Heart left ventricle (tissue), 16 donors: ENCODE results near the gene SERPINA1. TPM values are rescaled to one million over a fixed set of nuclear protein-coding genes. Genes with fewer than 3 reads are reported as not detected.

Source experiments
- ATAC-seq, 4 donors: fragments of 200-7000 bp; cut with Tn5 transposase; one replicate each; pipeline ENCODE4 v1.9.1; 2020 to 2022; ENCODE audit warnings: moderate library complexity in 4 of 4, mild to moderate bottlenecking in 3 of 4, moderate number of reproducible peaks in 1 of 4
- DNase-seq, 5 donors: peaks; one replicate each; pipeline ENCODE4 v3.0.0-alpha.2; 2020
- H3K27ac ChIP-seq, 12 donors: fragments of 200-600 bp; sonication (generic) in 4 of 12; one replicate each; pipeline versions ENCODE4 v1.5.0 to v1.8.0; 2016 to 2022; ENCODE audit warnings: mild to moderate bottlenecking in 2 of 12
- H3K27me3 ChIP-seq, 9 donors: fragments of 200-600 bp; sonication (generic) in 2 of 9; one replicate each; pipeline versions ENCODE4 v1.5.1 to v1.8.0; 2016 to 2022; ENCODE audit warnings: mild to moderate bottlenecking in 3 of 9
- H3K36me3 ChIP-seq, 9 donors: fragments of 200-600 bp; sonication (generic) in 2 of 9; one replicate each; pipeline versions ENCODE4 v1.5.0 to v1.8.0; 2018 to 2022; ENCODE audit warnings: mild to moderate bottlenecking in 2 of 9
- H3K4me1 ChIP-seq, 12 donors: fragments of 200-600 bp; sonication (generic) in 4 of 12; one replicate each; pipeline versions ENCODE4 v1.5.0 to v1.8.0; 2016 to 2022; ENCODE audit warnings: mild to moderate bottlenecking in 3 of 12
- H3K4me3 ChIP-seq, 12 donors: fragments of 200-600 bp; sonication (generic) in 4 of 12; one replicate each; pipeline versions ENCODE4 v1.5.0 to v1.8.0; 2017 to 2022; ENCODE audit warnings: mild to moderate bottlenecking in 9 of 12, moderate library complexity in 4 of 12
- H3K9me3 ChIP-seq, 12 donors: fragments of 200-600 bp; sonication (generic) in 4 of 12; one replicate each; pipeline versions ENCODE4 v1.5.0 to v1.8.0; 2016 to 2022; ENCODE audit warnings: mild to moderate bottlenecking in 1 of 12
- POLR2A ChIP-seq, 2 donors: fragments of 450-650 bp; IDR thresholded peaks; one replicate each; pipeline ENCODE4 v1.6.1; 2017; ENCODE audit warnings: antibody characterized with exemption in 2 of 2, mild to moderate bottlenecking in 2 of 2, moderate library complexity in 2 of 2
- WGBS, 4 donors: extraction: QIAGEN DNeasy Blood & Tissue Kit in 2 of 4; methylation state at CpG; one replicate each; pipeline versions ENCODE4 v1.1.5 to v1.1.7; 2013 to 2018; 5-methylcytosine and 5-hydroxymethylcytosine counted together
- intact Hi-C, 10 donors: fragments of 100-400 bp; cut with DNase I; formaldehyde crosslinking; loops; one replicate each; pipeline versions ENCODE4 v1.11.1 to v1.14.2; 2022
- polyA plus RNA-seq, 2 donors: library from polyadenylated mRNA; stranded (reverse); fragments of 200-250 nt; gene quantifications; one replicate each; pipeline ENCODE4 v1.2.3, GENCODE V29; 2013
- total RNA-seq, 9 donors: library from RNA; depleted of rRNA in 2 of 9; stranded (reverse); fragments of >200 nt in 2 of 9; fragmentation: NEBNext Ultra II Directional in 3 of 9; extraction: Animal tissue kit (Norgen Biotek cat#: 25700) in 3 of 9; gene quantifications; one replicate each; pipeline versions ENCODE4 v1.1.0 to v1.2.4, GENCODE V29; 2016 to 2023
- TF ChIP-seq, protein P1 (sequence below), 12 donors: fragments of 200-600 bp; sonication (generic) in 4 of 12; IDR thresholded peaks; one replicate each; pipeline versions ENCODE4 v1.5.0 to v1.8.0; 2018 to 2022; ENCODE audit warnings: antibody characterized with exemption in 12 of 12, mild to moderate bottlenecking in 5 of 12
- donor health status: ischemic (EF 13 %, LVEDD 7.1; RV severe dilation, severe dysfunction).
- donor health status: healthy with polysubstance abuse.
- donor health status: DM: no; HTN: yes; CAD: no.
- donor health status: DM: no; HTN: no; CAD: no.
- donor health status: ischemic (EF 25% LVEDD 6.9; RV normal size, moderate dysfunction).
- donor health status: ischemic (EF 25% LVEDD 5.7; RV mildly dilated, moderate dysfunction).
- donor health status: healthy.
- donor health status: DM: yes; HTN: yes; CAD: no.
- donor health status: ischemic (EF 35%, LVEDD 5.7; RV mildly dilated, moderate dysfunction).
- donor health status: nonischemic (EF 11% LVEDD 7.7; RV severe dilation, severe dysfunction).
- donor health status: DM: yes; HTN: yes; CAD: no.
- donor health status: PGD.
- donor health status: ischemic (EF 29% LVEDD 5.4; RV normal size, mild dysfunction).
- donor health status: nonischemic (EF 23%, LVEDD 6.1; RV moderate dilation, normal function).

The SERPINA1 gene
- total and polyA plus RNA-seq, 11 donors: 0.99 to 53.4 (median 4.4) TPM

GRCh38 chr14:94407906-94408305, 19.5 kb upstream of the SERPINA1 start:
- intact Hi-C loops: no loop called here
- Histone ChIP-seq H3K36me3 (no peaks in the 10 kb centered on the region), H3K4me3 (no peak overlapping the region), H3K4me1 (no peaks in the 10 kb centered on the region), H3K9me3 (peaks cover 0 to 36% (median 0%) of the 10 kb centered on the region in 12 donors), H3K27ac (no peak overlapping the region), H3K27me3 (peaks cover 0 to 8% (median 0%) of the 10 kb centered on the region in 9 donors)
- ATAC-seq (no peak), DNase-seq (no peak)
- TF ChIP-seq, protein P1, sequence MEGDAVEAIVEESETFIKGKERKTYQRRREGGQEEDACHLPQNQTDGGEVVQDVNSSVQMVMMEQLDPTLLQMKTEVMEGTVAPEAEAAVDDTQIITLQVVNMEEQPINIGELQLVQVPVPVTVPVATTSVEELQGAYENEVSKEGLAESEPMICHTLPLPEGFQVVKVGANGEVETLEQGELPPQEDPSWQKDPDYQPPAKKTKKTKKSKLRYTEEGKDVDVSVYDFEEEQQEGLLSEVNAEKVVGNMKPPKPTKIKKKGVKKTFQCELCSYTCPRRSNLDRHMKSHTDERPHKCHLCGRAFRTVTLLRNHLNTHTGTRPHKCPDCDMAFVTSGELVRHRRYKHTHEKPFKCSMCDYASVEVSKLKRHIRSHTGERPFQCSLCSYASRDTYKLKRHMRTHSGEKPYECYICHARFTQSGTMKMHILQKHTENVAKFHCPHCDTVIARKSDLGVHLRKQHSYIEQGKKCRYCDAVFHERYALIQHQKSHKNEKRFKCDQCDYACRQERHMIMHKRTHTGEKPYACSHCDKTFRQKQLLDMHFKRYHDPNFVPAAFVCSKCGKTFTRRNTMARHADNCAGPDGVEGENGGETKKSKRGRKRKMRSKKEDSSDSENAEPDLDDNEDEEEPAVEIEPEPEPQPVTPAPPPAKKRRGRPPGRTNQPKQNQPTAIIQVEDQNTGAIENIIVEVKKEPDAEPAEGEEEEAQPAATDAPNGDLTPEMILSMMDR (IDR thresholded peaks at IDR 0.05): no peak
- no peak for TF ChIP-seq POLR2A (IDR thresholded peaks at IDR 0.05)

GRCh38 chr14:94406910-94407309, 18.5 kb upstream of the SERPINA1 start:
- intact Hi-C loops: no loop called here
- Histone ChIP-seq H3K36me3 (no peaks in the 10 kb centered on the region), H3K27ac (no peak overlapping the region), H3K4me3 (no peak overlapping the region), H3K27me3 (peaks cover 0 to 4% (median 0%) of the 10 kb centered on the region in 9 donors), H3K4me1 (no peaks in the 10 kb centered on the region), H3K9me3 (peaks cover 0 to 36% (median 0%) of the 10 kb centered on the region in 12 donors)
- no peak for TF ChIP-seq POLR2A (IDR thresholded peaks at IDR 0.05)
- TF ChIP-seq, protein P1 (IDR thresholded peaks at IDR 0.05): no peak
- ATAC-seq (no peak), DNase-seq (no peak)

GRCh38 chr14:94405486-94405885, 17.1 kb upstream of the SERPINA1 start:
- H3K36me3 ChIP-seq: no peaks in the 10 kb centered on the region
- no peak for TF ChIP-seq POLR2A (IDR thresholded peaks at IDR 0.05)
- TF ChIP-seq, protein P1 (IDR thresholded peaks at IDR 0.05): no peak
- H3K4me3 ChIP-seq: no peak overlapping the region
- DNase-seq: no peak
- WGBS, 4 donors: 91 to 100% (median 93%) methylated on average over 2 of the region's 2 CpGs
- peaks cover 0 to 28% (median 0%) of the 10 kb centered on the region in 12 donors for H3K9me3 ChIP-seq
- intact Hi-C loops: no loop called here
- ATAC-seq: no peak
- H3K27me3 ChIP-seq: peaks cover 0 to 2% (median 0%) of the 10 kb centered on the region in 9 donors
- H3K27ac ChIP-seq: no peak overlapping the region
- no peaks in the 10 kb centered on the region for H3K4me1 ChIP-seq

DNA sequence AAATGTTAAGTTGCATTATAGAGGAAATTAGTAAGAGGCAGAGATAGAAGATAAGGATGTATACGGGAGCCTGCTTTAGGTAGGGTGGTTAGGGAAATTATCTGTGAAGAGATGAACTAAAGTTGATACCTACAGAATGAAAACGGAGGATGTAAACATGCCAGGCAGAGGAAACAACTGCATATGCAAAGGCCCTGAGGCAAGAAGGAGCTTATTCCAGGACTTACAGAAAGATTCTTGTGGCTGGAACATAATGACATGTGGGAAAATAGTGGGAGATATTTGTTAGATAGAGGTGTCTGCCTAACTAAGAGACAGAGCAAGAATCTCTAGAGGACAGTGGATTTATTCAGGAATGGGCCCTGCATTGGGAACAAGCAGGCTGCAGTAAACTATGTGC, 16.2 kb upstream of the SERPINA1 start:
- DNase-seq (no peak), ATAC-seq (no peak)
- H3K27ac ChIP-seq: no peak overlapping the region
- WGBS, 4 donors: 70 to 82% (median 80%) methylated on average over 2 of the region's 2 CpGs
- H3K4me3 ChIP-seq: no peak overlapping the region
- H3K27me3 ChIP-seq: peaks cover 0 to 2% (median 0%) of the 10 kb centered on the region in 9 donors
- no peaks in the 10 kb centered on the region for H3K4me1 ChIP-seq
- H3K36me3 ChIP-seq: no peaks in the 10 kb centered on the region
- intact Hi-C loops: no loop called here
- no peak for TF ChIP-seq POLR2A (IDR thresholded peaks at IDR 0.05)
- TF ChIP-seq, protein P1 (IDR thresholded peaks at IDR 0.05): no peak
- H3K9me3 ChIP-seq: peaks cover 0 to 25% (median 0%) of the 10 kb centered on the region in 12 donors
